Loucy (cell line): ENCODE data around the gene MYOM3.

Experiments used
- H2AFZ ChIP-seq: fragments of 200-600 bp; sonication (generic); 2 replicates; pipeline ENCODE4 v1.6.0; 2016; ENCODE audit warnings: antibody characterized with exemption, mild to moderate bottlenecking, low read length, moderate library complexity
- H3F3A ChIP-seq: fragments of 200-600 bp; 2 replicates; pipeline ENCODE4 v1.6.0; 2016; ENCODE audit warnings: antibody characterized with exemption, low read depth, mild to moderate bottlenecking
- H3K27me3 ChIP-seq: fragments of 200-600 bp; sonication (generic); 2 replicates; pipeline ENCODE4 v1.6.1; 2014; ENCODE audit warnings: low read length, mild to moderate bottlenecking; ENCODE audit not compliant: insufficient read depth, poor library complexity, severe bottlenecking
- H3K36me3 ChIP-seq: fragments of 200-600 bp; sonication (generic); 2 replicates; pipeline ENCODE4 v1.6.1; 2016; ENCODE audit warnings: low read length; ENCODE audit not compliant: insufficient read depth
- H3K4me1 ChIP-seq: fragments of 200-600 bp; sonication (generic); 2 replicates; pipeline ENCODE4 v1.5.1; 2014; ENCODE audit warnings: low read length, mild to moderate bottlenecking; ENCODE audit not compliant: insufficient read depth, poor library complexity, severe bottlenecking
- H3K4me2 ChIP-seq: fragments of 200-600 bp; sonication (generic); 2 replicates; pipeline ENCODE4 v1.6.0; 2014; ENCODE audit warnings: antibody characterized with exemption, low read length, low read depth, mild to moderate bottlenecking; ENCODE audit not compliant: poor library complexity, severe bottlenecking
- H3K4me3 ChIP-seq: fragments of 200-600 bp; sonication (generic); 2 replicates; pipeline ENCODE4 v1.5.1; 2014; ENCODE audit warnings: low read length, mild to moderate bottlenecking, mixed read lengths; ENCODE audit not compliant: poor library complexity, severe bottlenecking
- H3K79me2 ChIP-seq: fragments of 200-600 bp; sonication (generic); 2 replicates; pipeline ENCODE4 v1.6.1; 2014; ENCODE audit warnings: low read length; ENCODE audit not compliant: insufficient read depth
- H3K9ac ChIP-seq: fragments of 200-600 bp; sonication (generic); 2 replicates; pipeline ENCODE4 v1.6.0; 2014; ENCODE audit warnings: mild to moderate bottlenecking, low read depth, low read length, moderate library complexity; ENCODE audit not compliant: poor library complexity, severe bottlenecking
- H3K9me2 ChIP-seq: fragments of 200-600 bp; sonication (generic); replicated peaks from 2 replicates; pipeline ENCODE4 v1.6.1; 2016; ENCODE audit warnings: low read depth, low read length, mixed read lengths
- H3K9me3 ChIP-seq: fragments of 200-600 bp; sonication (generic); 2 replicates; pipeline ENCODE4 v1.6.1; 2014; ENCODE audit warnings: mild to moderate bottlenecking, antibody characterized with exemption, low read length, low read depth; ENCODE audit not compliant: insufficient read depth
- H4K20me1 ChIP-seq: fragments of 200-600 bp; sonication (generic); 2 replicates; pipeline ENCODE4 v1.6.0; 2014; ENCODE audit warnings: antibody characterized with exemption, low read length, mild to moderate bottlenecking; ENCODE audit not compliant: insufficient read depth, poor library complexity, severe bottlenecking
- CTCF ChIP-seq: fragments of 200-600 bp; sonication (generic); conservative IDR thresholded peaks from 2 replicates; pipeline ENCODE4 v1.5.1; 2014; ENCODE audit warnings: mild to moderate bottlenecking, antibody characterized with exemption, low read length
- EZH2phosphoT487 ChIP-seq: fragments of 200-600 bp; IDR thresholded peaks from 2 replicates; pipeline ENCODE4 v1.6.1; 2018; ENCODE audit warnings: antibody characterized with exemption, mild to moderate bottlenecking, moderate library complexity, borderline replicate concordance

The MYOM3 gene

GRCh38 chr1:24111996-24112779, at the start of gene MYOM3:
MYOM3 (minus strand) TSS chr1:24112135; CDS start chr1:24108636, 3,499 bp downstream.
- Histone ChIP-seq H3K9me2 (no peaks in the 10 kb centered on the region), H3K36me3 (no peaks in the 10 kb centered on the region), H3K4me2 (peak within 1 kb of the TSS; percentile 34), H2AFZ (no peak within 1 kb of the TSS), H3K9ac (no peak within 1 kb of the TSS), H3F3A (no peaks in the 10 kb centered on the region), H3K4me3 (no peak within 1 kb of the TSS), H3K4me1 (peaks cover 5% of the 10 kb centered on the region), H3K79me2 (no peaks in the 10 kb centered on the region), H4K20me1 (no peaks in the 10 kb centered on the region), H3K9me3 (no peaks in the 10 kb centered on the region), H3K27me3 (no peaks in the 10 kb centered on the region)
- TF ChIP-seq EZH2phosphoT487 (no peak), CTCF (peak; percentile 72)

GRCh38 chr1:24161270-24161669, 49.3 kb upstream of the MYOM3 start:
- Histone ChIP-seq H3K4me1 (no peaks in the 10 kb centered on the region), H3K36me3 (no peaks in the 10 kb centered on the region), H3K4me2 (no peak overlapping the region), H3K27me3 (no peaks in the 10 kb centered on the region), H3K79me2 (no peaks in the 10 kb centered on the region), H3K9ac (no peak overlapping the region), H2AFZ (no peak overlapping the region), H3K9me3 (no peaks in the 10 kb centered on the region), H3F3A (no peaks in the 10 kb centered on the region), H3K4me3 (no peak overlapping the region), H4K20me1 (no peaks in the 10 kb centered on the region), H3K9me2 (no peaks in the 10 kb centered on the region)
- TF ChIP-seq EZH2phosphoT487 (no peak), CTCF (no peak)

DNA sequence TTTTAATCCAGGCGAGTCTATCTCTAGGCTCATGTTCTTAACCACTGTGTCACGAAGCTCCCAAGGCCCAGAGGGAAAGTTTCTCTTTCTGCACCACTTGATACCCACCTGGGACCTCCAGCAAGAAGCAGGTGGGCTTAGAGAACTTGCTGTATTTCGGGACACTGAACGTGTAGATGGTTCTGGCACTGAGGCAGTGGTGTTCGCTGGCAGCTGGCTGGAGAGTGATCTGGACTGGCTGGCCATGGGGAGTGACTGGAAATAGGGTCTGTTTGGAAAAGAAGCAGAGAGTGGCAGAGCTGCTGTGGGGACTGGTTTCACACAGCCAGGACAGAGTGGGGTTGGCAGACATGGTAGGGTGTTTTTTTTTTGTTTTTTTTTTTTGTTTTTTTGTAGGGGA, 47.4 kb upstream of the MYOM3 start:
- no peak for TF ChIP-seq CTCF
- no peak for TF ChIP-seq EZH2phosphoT487
- H3K4me3 ChIP-seq: no peak overlapping the region
- no peaks in the 10 kb centered on the region for H3K27me3 ChIP-seq
- H3K4me2 ChIP-seq: no peak overlapping the region
- no peak overlapping the region for H2AFZ ChIP-seq
- H3K9ac ChIP-seq: no peak overlapping the region
- H3K9me3 ChIP-seq: no peaks in the 10 kb centered on the region
- H3K9me2 ChIP-seq: no peaks in the 10 kb centered on the region
- H3K36me3 ChIP-seq: no peaks in the 10 kb centered on the region
- no peaks in the 10 kb centered on the region for H3K79me2 ChIP-seq
- H4K20me1 ChIP-seq: no peaks in the 10 kb centered on the region
- H3K4me1 ChIP-seq: no peaks in the 10 kb centered on the region
- no peaks in the 10 kb centered on the region for H3F3A ChIP-seq
